Stimulated activated CD4-positive, alpha-beta T cell treated with anti-CD3 and anti-CD28 coated beads, Interleukin-4, amount 100 ng/mL, for 4 hours (primary cell): ENCODE measurements around the gene XRCC1.
"Not testable (repeated sequence)": the region's sequence is repeated elsewhere in the genome, so short reads cannot be mapped to it uniquely, and the experiment has no call there.

Experiments
- DNase-seq, 2 experiments: peaks; one replicate each; pipeline ENCODE4 v3.0.0-alpha.2; 2020

XRCC1 gene

GRCh38 chr19:43598445-43599240, 23.3 kb upstream of the XRCC1 start:
- no peak for DNase-seq

GRCh38 chr19:43597876-43598275, 22.5 kb upstream of the XRCC1 start:
- no peak for DNase-seq

DNA sequence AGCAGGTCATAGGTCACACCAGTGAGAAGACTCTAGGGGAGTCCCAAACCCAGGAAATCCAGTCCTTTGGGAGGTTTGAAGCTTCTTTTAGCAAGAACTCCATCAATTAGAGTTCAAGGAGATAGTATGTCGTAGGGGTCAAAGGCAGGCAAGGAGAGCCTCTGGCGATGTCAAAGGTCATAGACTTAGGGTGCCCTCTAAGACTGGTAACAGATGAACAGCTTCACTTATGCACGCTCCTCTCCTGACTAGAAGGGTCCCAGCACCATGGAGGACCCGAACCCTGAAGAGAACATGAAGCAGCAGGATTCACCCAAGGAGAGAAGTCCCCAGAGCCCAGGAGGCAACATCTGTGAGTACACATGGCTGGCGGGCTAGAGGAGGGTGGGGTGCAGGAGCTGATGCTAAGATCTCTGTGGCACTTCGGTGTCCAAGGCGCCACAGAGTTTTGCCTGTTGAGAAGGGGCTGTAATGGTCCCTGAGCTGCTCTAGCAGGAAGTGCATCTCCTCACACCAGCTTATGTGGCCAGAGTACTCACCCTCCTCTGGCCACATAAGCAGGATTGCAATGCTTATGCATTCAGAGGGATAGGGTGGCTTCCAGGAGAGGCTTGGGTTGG, 21.6 kb upstream of the XRCC1 start:
- no peak for DNase-seq

GRCh38 chr19:43595999-43596841, 20.9 kb upstream of the XRCC1 start, which contains the start of the genes IRGQ and ZNF576:
Gene IRGQ (minus strand): TSS chr19:43596134. CDS start chr19:43595338, 796 bp downstream.
Gene ZNF576 (plus strand): TSS chr19:43596595. CDS start chr19:43597109, 514 bp downstream.
- peak; percentile 100 for DNase-seq

DNA sequence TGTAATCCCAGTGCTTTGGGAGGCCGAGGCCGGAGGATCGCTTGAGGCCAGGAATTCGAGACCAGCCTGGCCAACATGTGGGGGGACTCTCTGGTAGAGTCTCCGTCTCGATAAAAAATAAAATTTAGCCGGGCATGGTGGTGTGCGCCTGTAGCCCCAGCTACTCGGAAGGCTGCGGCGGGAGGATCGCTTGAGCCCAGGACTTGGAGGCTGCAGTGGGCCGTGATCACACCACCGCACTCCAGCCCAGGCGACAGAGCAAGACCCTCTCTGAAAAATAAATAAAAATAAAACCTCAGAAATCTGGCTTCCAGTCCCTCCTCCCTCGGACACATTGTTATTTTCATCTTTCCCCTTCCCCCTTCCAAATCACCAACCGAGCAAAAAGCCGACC, 20.3 kb upstream of the XRCC1 start:
- DNase-seq: peak; percentile 12 to 30

DNA sequence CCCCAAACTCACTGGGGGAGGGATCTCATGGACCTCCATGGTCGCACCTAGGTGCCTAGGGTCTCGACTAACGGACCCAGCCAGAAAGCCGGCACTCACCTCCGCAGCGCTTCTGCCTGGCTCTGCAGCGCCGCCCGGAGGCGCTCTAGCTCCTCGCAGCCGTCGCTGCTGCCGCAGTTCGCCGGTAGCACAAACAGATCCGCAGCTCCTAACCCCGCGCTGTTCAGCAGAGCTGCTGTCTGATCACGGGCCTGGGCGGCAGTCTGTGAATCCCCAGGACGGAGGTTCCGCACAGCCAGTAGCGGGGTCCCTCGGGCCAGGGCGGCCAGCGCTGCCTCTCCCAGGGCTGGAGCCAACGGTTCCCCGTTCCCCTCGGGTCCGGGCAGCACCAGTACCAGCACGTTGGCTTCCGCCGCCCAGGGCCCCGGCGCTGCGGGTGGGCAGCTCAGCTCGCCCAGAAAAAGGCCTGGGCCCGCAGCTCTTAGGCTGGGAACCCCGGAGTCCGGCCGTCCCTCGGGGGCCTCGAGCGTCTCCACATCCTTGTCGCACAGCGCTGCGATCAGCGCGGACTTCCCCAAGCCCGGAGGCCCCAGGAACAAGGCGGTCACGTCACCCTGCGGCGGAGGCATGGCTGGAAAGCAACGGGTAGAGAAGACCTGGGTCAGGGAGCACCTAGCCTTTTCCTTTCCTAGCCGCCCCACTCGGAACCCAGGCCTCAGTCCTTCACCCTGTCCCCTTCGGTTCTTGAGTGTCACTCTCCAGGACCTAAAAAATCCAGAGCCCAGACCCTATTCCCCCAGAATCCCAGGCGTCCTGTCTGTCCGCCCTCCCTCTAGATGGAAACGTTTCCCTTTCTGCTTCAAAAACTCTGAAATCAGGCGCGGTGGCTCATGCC, 19.6 kb upstream of the XRCC1 start:
- DNase-seq: peak; percentile 65 to 69

DNA sequence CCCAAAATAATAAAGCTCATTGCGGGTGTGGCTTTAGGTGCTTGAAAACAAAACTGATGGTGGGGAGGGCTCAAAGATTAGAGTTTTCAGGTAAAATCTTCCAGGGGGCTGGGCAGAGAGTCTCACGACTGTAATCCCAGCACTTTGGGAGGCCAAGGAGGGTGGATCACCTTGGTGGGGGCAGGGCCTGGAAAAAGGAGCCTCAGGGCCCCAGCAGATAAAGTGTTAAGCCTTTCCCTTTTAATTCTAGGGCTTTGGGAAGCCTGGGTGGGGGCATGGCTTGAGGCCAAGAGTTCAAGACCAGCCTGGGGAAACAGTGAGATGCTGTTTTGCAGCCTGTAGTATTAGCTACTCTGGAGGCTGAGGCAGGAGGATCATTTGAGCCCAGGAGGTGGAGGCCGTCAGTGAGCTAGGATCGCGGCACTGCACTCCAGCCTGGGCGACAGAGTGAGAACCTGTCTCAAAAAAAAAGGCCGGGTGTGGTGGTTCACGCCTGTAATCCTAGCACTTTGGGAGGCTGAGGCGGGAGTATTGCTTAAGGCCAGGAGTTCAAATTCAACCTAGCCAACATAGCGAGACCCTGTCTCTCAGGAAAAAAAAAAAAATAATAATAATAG, 18.9 kb upstream of the XRCC1 start:
- no peak for DNase-seq

- no peak for DNase-seq
These were observed 17.5 kb upstream of the XRCC1 start for GRCh38 chr19:43592800-43593350.

DNA sequence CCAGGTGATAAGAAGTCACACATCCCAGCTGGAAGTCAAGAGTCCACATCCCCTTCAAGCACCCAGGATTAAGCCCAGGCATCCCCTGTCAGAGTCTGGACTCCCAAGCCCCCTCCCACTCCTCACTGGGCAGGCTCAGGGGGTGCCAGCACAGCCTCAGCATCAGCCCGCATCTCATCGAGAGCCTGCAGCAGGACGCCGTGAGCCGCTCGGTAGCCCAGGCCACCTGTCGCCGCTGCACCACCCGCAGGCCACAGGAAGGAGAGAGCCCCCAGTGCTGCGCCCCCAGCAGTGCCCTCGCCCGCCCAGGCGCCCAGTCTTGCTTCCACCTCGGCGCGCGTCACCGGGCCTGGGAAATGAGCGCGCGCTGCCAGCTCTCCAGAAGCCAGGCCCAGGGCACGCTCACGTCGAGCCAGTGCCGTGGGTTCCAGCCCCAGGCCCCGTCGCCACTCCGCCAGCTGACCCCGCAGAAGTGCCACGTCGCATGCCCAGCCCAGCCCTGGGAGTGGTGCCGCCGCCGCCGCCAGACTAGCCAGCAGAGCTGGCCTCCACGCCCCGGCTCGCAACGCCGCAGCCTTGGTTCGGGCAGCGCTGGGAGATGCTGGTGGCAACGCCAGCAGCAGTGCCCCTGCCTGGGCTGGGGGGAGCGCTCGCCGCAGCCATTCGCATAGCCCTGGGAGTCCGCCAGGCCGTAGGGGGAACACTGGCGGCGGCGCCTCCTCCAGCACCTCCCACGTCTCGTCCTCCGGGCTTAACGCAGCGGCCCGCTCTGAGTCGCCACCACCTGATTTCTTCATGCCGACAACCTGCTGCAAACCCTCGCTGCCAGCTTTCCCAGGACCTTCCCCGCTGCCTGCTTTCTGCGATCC, 16.8 kb upstream of the XRCC1 start:
- DNase-seq: no peak

- no peak for DNase-seq
These were observed 14.4 kb upstream of the XRCC1 start for GRCh38 chr19:43589678-43590077.

DNA sequence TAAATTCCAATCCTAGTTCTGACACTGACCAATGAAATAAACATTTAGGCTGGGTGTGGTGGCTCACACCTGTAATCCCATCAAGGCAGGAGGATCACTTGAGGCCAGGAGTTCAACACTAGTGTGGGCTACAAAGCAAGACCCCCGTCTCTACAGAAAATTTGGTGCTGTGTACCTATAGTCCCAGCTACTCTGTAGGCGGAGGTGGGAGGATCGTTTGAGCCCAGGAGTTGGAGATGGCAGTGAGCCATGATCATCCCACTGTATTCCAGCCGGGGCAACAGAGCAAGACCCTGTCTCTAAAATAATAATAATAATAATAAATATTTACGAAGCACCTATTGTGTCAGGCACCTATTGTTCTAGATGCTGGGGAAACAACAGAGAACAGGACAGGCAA, 13.9 kb upstream of the XRCC1 start:
- DNase-seq: no peak

- DNase-seq: not testable (repeated sequence)
These were observed 11.7 kb upstream of the XRCC1 start for GRCh38 chr19:43587029-43587428.

DNA sequence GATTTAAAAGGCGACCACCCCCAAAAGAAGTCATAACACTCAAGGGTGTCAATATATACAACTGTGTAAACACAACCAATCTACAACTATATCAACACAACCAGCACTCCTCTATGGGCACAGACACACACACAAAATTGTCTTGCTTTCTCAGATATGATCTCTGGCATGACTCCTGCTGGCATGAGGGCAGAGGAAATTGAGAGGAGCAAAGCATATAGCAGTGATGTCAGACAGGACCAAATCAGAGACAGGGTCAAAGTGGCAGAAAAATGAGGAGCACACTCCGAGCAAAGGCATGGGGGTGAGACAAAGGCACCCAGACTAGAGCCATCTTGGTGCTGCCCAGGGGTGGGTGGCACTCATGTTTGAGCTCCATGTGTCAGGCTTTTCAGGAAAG, 11.0 kb upstream of the XRCC1 start:
- DNase-seq: no peak

DNA sequence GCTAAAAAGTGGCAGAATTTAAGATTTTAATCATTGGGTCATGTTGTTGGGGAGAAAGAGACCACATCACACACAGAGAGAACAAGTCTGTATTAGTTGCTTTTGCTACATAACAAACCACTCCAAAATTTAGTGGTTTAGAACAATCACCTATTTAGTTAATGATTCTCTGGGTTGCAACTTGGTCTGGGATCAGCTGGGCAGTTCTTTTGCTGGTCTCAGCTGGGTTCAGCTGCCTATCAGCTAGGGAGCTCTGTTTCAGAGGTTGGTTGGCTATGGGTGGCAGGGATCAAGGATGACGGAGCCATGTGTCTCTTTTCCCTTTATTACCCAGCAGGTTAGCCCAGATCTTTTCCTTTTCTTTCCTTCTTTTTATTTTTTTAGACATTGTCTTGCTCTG, 9.2 kb upstream of the XRCC1 start:
- DNase-seq: no peak

GRCh38 chr19:43582495-43582894, 7.2 kb upstream of the XRCC1 start:
- DNase-seq: no peak

- no peak for DNase-seq
These were observed 6.1 kb upstream of the XRCC1 start for GRCh38 chr19:43581467-43581866.

- no peak for DNase-seq
These were observed 3.5 kb upstream of the XRCC1 start for GRCh38 chr19:43578787-43579186.

GRCh38 chr19:43575955-43576878, 890 bp upstream of the XRCC1 start:
- DNase-seq: no peak

DNA sequence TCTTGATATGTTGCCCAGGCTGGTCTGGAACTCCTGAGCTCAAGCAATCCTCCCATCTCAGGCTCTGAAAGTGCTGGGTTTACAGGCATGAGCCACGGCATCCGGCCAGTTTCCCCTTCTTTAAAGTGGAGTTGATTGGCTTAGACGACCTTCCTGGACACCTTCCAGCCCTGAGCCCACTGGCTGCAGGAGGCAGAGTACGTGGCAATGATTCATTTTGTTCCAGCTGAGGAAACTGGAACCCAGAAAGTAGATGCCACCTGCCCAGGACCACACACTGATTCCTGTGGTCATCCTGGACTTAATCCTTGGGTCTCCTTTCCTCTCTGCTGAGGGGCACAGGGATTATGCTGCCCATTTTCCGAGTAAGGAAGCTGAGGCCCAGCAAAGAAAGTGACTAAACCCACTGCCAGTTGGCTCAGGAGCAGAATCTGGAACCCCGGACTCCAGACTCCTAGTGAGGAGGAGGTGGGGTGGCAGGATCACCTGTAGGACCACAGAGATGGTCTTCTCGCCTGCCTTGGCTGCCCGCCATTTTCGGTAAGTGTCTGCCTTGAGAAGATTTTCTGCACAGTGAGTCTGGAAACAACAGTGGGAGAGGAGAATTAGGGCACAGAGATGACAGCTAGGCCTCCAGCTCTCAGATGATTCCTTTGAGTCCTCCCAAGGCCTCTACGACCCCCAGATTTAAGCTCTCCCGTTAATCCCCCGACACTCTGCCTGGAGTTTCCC, 737 bp downstream of the XRCC1 start:
- no peak for DNase-seq
